Uterus (tissue), 2 donors: ENCODE data around the gene ZG16.

Experiments
- POLR2A ChIP-seq, 2 donors: fragments of 450-650 bp; IDR thresholded peaks; one replicate each; pipeline ENCODE4 v1.6.1; 2016; ENCODE audit warnings: antibody characterized with exemption in 2 of 2, mild to moderate bottlenecking in 1 of 2, moderate library complexity in 1 of 2
- TF ChIP-seq, protein P1 (sequence below), 4 experiments: fragments of 200-600 bp in 2 of 4; fragments of 450-650 bp in 2 of 4; sonication (generic) in 2 of 4; IDR thresholded peaks; one replicate each; pipeline ENCODE4 v1.5.1; 2016 to 2019; ENCODE audit warnings: antibody characterized with exemption in 4 of 4, mild to moderate bottlenecking in 2 of 4, moderate library complexity in 1 of 4

DNA sequence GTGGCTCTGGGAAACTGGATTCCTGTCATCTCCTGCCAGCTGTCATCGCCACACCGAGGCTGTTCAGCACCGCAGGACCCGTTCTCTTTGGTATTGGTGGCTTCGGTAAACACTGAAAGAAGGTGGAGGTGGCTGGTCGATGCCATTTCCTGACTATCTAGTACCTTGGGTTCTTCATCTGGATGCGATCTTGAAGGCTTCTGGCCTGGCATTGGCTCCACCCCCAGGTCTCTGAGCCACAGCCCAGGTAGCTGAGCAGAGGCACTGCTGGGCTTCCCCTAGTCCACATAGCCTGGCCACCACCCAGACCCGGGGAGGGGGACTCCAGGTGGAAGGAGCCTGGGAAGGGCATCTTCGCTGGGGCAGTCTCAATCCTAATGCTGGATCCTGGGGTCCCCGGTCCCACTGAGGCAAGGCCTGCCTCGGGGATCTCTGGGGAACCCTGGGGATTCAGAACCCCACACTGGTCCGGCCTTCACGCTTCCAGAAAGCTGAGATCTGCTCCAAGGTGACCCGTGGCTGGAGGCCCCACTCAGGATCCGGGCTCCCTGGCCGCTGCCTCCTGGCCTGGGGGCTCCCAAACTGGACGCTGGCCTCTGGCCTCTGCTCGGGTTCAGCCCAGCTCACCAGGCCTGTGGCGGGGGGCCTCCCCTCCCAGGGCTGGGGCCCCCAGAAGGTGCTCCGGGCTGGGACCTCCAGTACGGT is 34.1 kb upstream of the ZG16 start:
- no peak for TF ChIP-seq POLR2A (IDR thresholded peaks at IDR 0.05)
- TF ChIP-seq, protein P1, sequence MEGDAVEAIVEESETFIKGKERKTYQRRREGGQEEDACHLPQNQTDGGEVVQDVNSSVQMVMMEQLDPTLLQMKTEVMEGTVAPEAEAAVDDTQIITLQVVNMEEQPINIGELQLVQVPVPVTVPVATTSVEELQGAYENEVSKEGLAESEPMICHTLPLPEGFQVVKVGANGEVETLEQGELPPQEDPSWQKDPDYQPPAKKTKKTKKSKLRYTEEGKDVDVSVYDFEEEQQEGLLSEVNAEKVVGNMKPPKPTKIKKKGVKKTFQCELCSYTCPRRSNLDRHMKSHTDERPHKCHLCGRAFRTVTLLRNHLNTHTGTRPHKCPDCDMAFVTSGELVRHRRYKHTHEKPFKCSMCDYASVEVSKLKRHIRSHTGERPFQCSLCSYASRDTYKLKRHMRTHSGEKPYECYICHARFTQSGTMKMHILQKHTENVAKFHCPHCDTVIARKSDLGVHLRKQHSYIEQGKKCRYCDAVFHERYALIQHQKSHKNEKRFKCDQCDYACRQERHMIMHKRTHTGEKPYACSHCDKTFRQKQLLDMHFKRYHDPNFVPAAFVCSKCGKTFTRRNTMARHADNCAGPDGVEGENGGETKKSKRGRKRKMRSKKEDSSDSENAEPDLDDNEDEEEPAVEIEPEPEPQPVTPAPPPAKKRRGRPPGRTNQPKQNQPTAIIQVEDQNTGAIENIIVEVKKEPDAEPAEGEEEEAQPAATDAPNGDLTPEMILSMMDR (IDR thresholded peaks at IDR 0.05): no peak
